GM12892 (cell line): ENCODE measurements around the gene TNNC1.

Experiments
- DNase-seq: peaks from one replicate; pipeline ENCODE4 v3.0.0; 2011; ENCODE audit not compliant: insufficient read length
- FAIRE-seq: peaks from 2 replicates; lab custom pipeline; 2011; peaks lifted over from hg19 to GRCh38; lab: Jason Lieb, UNC
- POLR2A ChIP-seq: IDR thresholded peaks from 2 replicates; pipeline ENCODE4 v1.6.1; 2011; ENCODE audit warnings: low read depth, low read length, control low read depth
- POLR2AphosphoS5 ChIP-seq: IDR thresholded peaks from 2 replicates; pipeline ENCODE4 v1.6.1; 2011; ENCODE audit warnings: low read depth, low read length, control low read depth
- TAF1 ChIP-seq: IDR thresholded peaks from 2 replicates; pipeline ENCODE4 v1.6.1; 2011; ENCODE audit warnings: low read depth, mild to moderate bottlenecking, control low read depth, low read length, borderline replicate concordance

The TNNC1 gene

GRCh38 chr3:52490939-52491526, 37.2 kb upstream of the TNNC1 start:
- DNase-seq (no peak), FAIRE-seq (no peak)
- TF ChIP-seq TAF1, result no peak
- no peak for TF ChIP-seq POLR2AphosphoS5
- TF ChIP-seq POLR2A, result no peak

- FAIRE-seq, result no peak
- no peak for TF ChIP-seq TAF1
- no peak for TF ChIP-seq POLR2A
- TF ChIP-seq POLR2AphosphoS5, result no peak
- no peak for DNase-seq
These were observed 36.4 kb upstream of the TNNC1 start for GRCh38 chr3:52490035-52490938.

GRCh38 chr3:52489453-52489852, 35.6 kb upstream of the TNNC1 start:
- no peak for DNase-seq
- no peak for TF ChIP-seq POLR2A
- no peak for TF ChIP-seq TAF1
- no peak for TF ChIP-seq POLR2AphosphoS5
- FAIRE-seq, result no peak

GRCh38 chr3:52488746-52489145, 34.9 kb upstream of the TNNC1 start:
- FAIRE-seq (no peak), DNase-seq (no peak)
- TF ChIP-seq TAF1 (no peak), POLR2AphosphoS5 (no peak), POLR2A (no peak)

GRCh38 chr3:52487788-52488691, 34.2 kb upstream of the TNNC1 start:
- FAIRE-seq (no peak), DNase-seq (no peak)
- TF ChIP-seq POLR2A (no peak), TAF1 (no peak), POLR2AphosphoS5 (no peak)

GRCh38 chr3:52487050-52487787, 33.4 kb upstream of the TNNC1 start:
- TF ChIP-seq POLR2A (no peak; the same call in 1 of the 2 replicates), POLR2AphosphoS5 (no peak; the same call in 1 of the 2 replicates), TAF1 (no peak)
- no peak for DNase-seq
- no peak for FAIRE-seq

GRCh38 chr3:52484680-52485461, 31.0 kb upstream of the TNNC1 start:
- TF ChIP-seq TAF1 (no peak), POLR2A (no peak), POLR2AphosphoS5 (no peak)
- DNase-seq, result no peak
- no peak for FAIRE-seq

- DNase-seq (no peak), FAIRE-seq (no peak)
- TF ChIP-seq TAF1, result no peak
- TF ChIP-seq POLR2A, result no peak
- TF ChIP-seq POLR2AphosphoS5, result no peak
These were observed 29.9 kb upstream of the TNNC1 start for GRCh38 chr3:52483577-52484381.

- DNase-seq (no peak), FAIRE-seq (no peak)
- 0 out of 2 replicates have a peak, but pooled peaks have one; percentile 33 for TF ChIP-seq POLR2A
- peak; percentile 47; the same call in 1 of the 2 replicates for TF ChIP-seq POLR2AphosphoS5
- TF ChIP-seq TAF1, result no peak
These were observed 29.2 kb upstream of the TNNC1 start for GRCh38 chr3:52483081-52483480.
